ENCODE measurements around the gene DISC1. TPM values are rescaled to one million over a fixed set of nuclear protein-coding genes. Genes with fewer than 3 reads are reported as not detected.
"Not testable (repeated sequence)": the region's sequence is repeated elsewhere in the genome, so short reads cannot be mapped to it uniquely, and the experiment has no call there.

Gene DISC1
- total RNA-seq, 1 donor from 2014 or later, result 9.5 TPM

GRCh38 chr1:231666220-231666936 lies 39.8 kb downstream of the DISC1 start:
- Histone ChIP-seq H3K4me1 (no peaks in the 10 kb centered on the region), H3K27me3 (no peaks in the 10 kb centered on the region), H3K9me3 (no peaks in the 10 kb centered on the region), H3K27ac (no peak overlapping the region), H3K4me3 (no peak overlapping the region), H3K36me3 (no peaks in the 10 kb centered on the region)
- DNase-seq (no peak), ATAC-seq (no peak)
- intact Hi-C loops (cut with DNase I), result no loop called here
- TF ChIP-seq CTCF (IDR thresholded peaks at IDR 0.05), result no peak

GRCh38 chr1:231666937-231667608 lies 40.5 kb downstream of the DISC1 start:
- H3K27ac ChIP-seq, result no peak overlapping the region
- no peak overlapping the region for H3K4me3 ChIP-seq
- no peak for TF ChIP-seq CTCF (IDR thresholded peaks at IDR 0.05)
- H3K36me3 ChIP-seq, result no peaks in the 10 kb centered on the region
- H3K9me3 ChIP-seq, result no peaks in the 10 kb centered on the region
- ATAC-seq (no peak), DNase-seq (no peak)
- H3K4me1 ChIP-seq, result no peaks in the 10 kb centered on the region
- intact Hi-C loops (cut with DNase I), result no loop called here
- H3K27me3 ChIP-seq, result no peaks in the 10 kb centered on the region

- Histone ChIP-seq H3K4me3 (no peak overlapping the region), H3K9me3 (no peaks in the 10 kb centered on the region), H3K4me1 (no peaks in the 10 kb centered on the region), H3K27ac (no peak overlapping the region), H3K36me3 (no peaks in the 10 kb centered on the region), H3K27me3 (no peaks in the 10 kb centered on the region)
- ATAC-seq (no peak), DNase-seq (no peak)
- TF ChIP-seq CTCF (IDR thresholded peaks at IDR 0.05), result no peak
- intact Hi-C loops (cut with DNase I), result no loop called here
These were observed 41.4 kb downstream of the DISC1 start for GRCh38 chr1:231667896-231668506.

GRCh38 chr1:231668826-231669225 lies 42.2 kb downstream of the DISC1 start:
- no peaks in the 10 kb centered on the region for H3K27me3 ChIP-seq
- H3K4me3 ChIP-seq, result no peak overlapping the region
- DNase-seq (no peak), ATAC-seq (no peak)
- no peaks in the 10 kb centered on the region for H3K4me1 ChIP-seq
- no peak for TF ChIP-seq CTCF (IDR thresholded peaks at IDR 0.05)
- no peaks in the 10 kb centered on the region for H3K36me3 ChIP-seq
- no peaks in the 10 kb centered on the region for H3K9me3 ChIP-seq
- H3K27ac ChIP-seq, result no peak overlapping the region
- intact Hi-C loops (cut with DNase I), result no loop called here

- H3K9me3 ChIP-seq; H3K4me3 ChIP-seq; H3K27me3 ChIP-seq; H3K27ac ChIP-seq; ATAC-seq; H3K36me3 ChIP-seq; DNase-seq; intact Hi-C loops (cut with DNase I); H3K4me1 ChIP-seq: not testable (repeated sequence)
These were observed 43.5 kb downstream of the DISC1 start for GRCh38 chr1:231669864-231670621.
